ENCODE data around the gene IFIH1. TPM values are rescaled to one million over a fixed set of nuclear protein-coding genes. Genes with fewer than 3 reads are reported as not detected.

The IFIH1 gene
- total and polyA plus RNA-seq, 2 experiments from 2014 or later, result 1.2 to 2.5 TPM

GRCh38 chr2:162256591-162256991 is 61.9 kb downstream of the IFIH1 start:
- H3K9me2 ChIP-seq (ENCODE audit: insufficient read depth), result no peaks in the 10 kb centered on the region
- H3K27me3 ChIP-seq (ENCODE audit: insufficient read depth), result no peaks in the 10 kb centered on the region
- no peaks in the 10 kb centered on the region for H3K36me3 Mint-ChIP-seq (ENCODE audit: low read depth)
- H3K9me3 Mint-ChIP-seq, result no peaks in the 10 kb centered on the region; the same call in 2 of the 3 replicates
- no peak overlapping the region for H3K4me3 ChIP-seq
- H4K20me1 ChIP-seq (replicated peaks; ENCODE audit: insufficient read depth), result no peaks in the 10 kb centered on the region
- no peak overlapping the region for H3K4me2 ChIP-seq
- ATAC-seq (no peak), DNase-seq (ENCODE audit: low spot score) (no peak)
- H3K4me1 Mint-ChIP-seq, result peaks cover 4% of the 10 kb centered on the region; the same call in 2 of the 3 replicates
- no peak overlapping the region for H3K4me3 Mint-ChIP-seq
- H3F3A ChIP-seq (replicated peaks; ENCODE audit: low read depth), result no peaks in the 10 kb centered on the region
- no peak overlapping the region for H3K27ac Mint-ChIP-seq
- no peaks in the 10 kb centered on the region for H3K36me3 ChIP-seq (ENCODE audit: insufficient read depth)
- no peak for TF ChIP-seq ZNF462 (CRISPR knock-in tag; IDR thresholded peaks at IDR 0.05)
- TF ChIP-seq ZNF114 (CRISPR knock-in tag; IDR thresholded peaks at IDR 0.05), result no peak
- TF ChIP-seq CREB1 (CRISPR knock-in tag; IDR thresholded peaks at IDR 0.05; ENCODE audit: low read depth), result no peak
- peaks cover 4% of the 10 kb centered on the region; the same call in 1 of the 2 replicates for H3K4me1 ChIP-seq (ENCODE audit: insufficient read depth)
- no peaks in the 10 kb centered on the region for H3K79me2 ChIP-seq (replicated peaks; ENCODE audit: insufficient read depth)
- no peak overlapping the region for H2AFZ ChIP-seq
- H3K27me3 Mint-ChIP-seq (ENCODE audit: insufficient read depth, low read depth, poor library complexity), result no peaks in the 10 kb centered on the region
- H3K27ac ChIP-seq (ENCODE audit: low read depth), result no peak overlapping the region

GRCh38 chr2:162254236-162254871 is 64.1 kb downstream of the IFIH1 start:
- H3K27me3 ChIP-seq (ENCODE audit: insufficient read depth), result no peaks in the 10 kb centered on the region
- no peaks in the 10 kb centered on the region for H4K20me1 ChIP-seq (replicated peaks; ENCODE audit: insufficient read depth)
- no peak overlapping the region for H3K4me3 ChIP-seq
- no peaks in the 10 kb centered on the region for H3K79me2 ChIP-seq (replicated peaks; ENCODE audit: insufficient read depth)
- H3K36me3 ChIP-seq (ENCODE audit: insufficient read depth), result no peaks in the 10 kb centered on the region
- H3K4me1 ChIP-seq (ENCODE audit: insufficient read depth), result no peaks in the 10 kb centered on the region; the same call in 1 of the 2 replicates
- H3K36me3 Mint-ChIP-seq (ENCODE audit: low read depth), result no peaks in the 10 kb centered on the region
- no peak overlapping the region for H3K4me3 Mint-ChIP-seq
- no peaks in the 10 kb centered on the region for H3F3A ChIP-seq (replicated peaks; ENCODE audit: low read depth)
- H3K27ac ChIP-seq (ENCODE audit: low read depth), result no peak overlapping the region
- H3K9me2 ChIP-seq (ENCODE audit: insufficient read depth), result no peaks in the 10 kb centered on the region
- no peak overlapping the region for H3K27ac Mint-ChIP-seq
- peak; percentile 8 for DNase-seq (ENCODE audit: low spot score)
- H3K4me1 Mint-ChIP-seq, result no peaks in the 10 kb centered on the region
- ATAC-seq, result peak; percentile 56; the same call in 2 of the 3 replicates
- no peak overlapping the region for H3K4me2 ChIP-seq
- no peaks in the 10 kb centered on the region for H3K27me3 Mint-ChIP-seq (ENCODE audit: insufficient read depth, low read depth, poor library complexity)
- H2AFZ ChIP-seq, result no peak overlapping the region
- no peaks in the 10 kb centered on the region; the same call in 2 of the 3 replicates for H3K9me3 Mint-ChIP-seq
- TF ChIP-seq REST (IDR thresholded peaks at IDR 0.05; ENCODE audit: unreplicated experiment) (no peak), EZH2 (IDR thresholded peaks at IDR 0.05; ENCODE audit: low read depth, unreplicated experiment) (no peak), STAT1 (IDR thresholded peaks at IDR 0.05; ENCODE audit: unreplicated experiment) (no peak)

All from GM23338 (cell line).